Measurements from ENCODE around the gene PXT1.
"Not testable (repeated sequence)": the region's sequence is repeated elsewhere in the genome, so short reads cannot be mapped to it uniquely, and the experiment has no call there.

The PXT1 gene

DNA sequence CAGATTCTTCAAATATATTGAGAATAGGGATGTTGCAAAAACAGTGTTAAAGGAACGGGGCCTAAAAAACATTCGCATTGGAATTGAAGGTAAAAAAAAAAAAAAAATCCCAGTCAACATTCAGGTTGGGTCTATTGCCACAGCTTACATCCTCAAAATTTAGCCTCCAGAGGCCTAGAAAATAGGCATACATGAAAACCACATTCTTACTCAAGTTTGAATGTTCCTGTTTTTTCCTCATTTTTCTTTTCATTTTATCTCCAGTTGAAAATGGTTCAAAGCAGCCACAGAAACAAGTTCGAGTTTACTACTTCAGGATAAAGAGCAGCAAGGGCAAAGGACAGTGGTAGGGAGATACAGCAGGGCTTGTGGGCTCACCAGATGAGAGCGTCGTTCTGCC is 42.1 kb upstream of the PXT1 start:
- TF ChIP-seq, protein P1, sequence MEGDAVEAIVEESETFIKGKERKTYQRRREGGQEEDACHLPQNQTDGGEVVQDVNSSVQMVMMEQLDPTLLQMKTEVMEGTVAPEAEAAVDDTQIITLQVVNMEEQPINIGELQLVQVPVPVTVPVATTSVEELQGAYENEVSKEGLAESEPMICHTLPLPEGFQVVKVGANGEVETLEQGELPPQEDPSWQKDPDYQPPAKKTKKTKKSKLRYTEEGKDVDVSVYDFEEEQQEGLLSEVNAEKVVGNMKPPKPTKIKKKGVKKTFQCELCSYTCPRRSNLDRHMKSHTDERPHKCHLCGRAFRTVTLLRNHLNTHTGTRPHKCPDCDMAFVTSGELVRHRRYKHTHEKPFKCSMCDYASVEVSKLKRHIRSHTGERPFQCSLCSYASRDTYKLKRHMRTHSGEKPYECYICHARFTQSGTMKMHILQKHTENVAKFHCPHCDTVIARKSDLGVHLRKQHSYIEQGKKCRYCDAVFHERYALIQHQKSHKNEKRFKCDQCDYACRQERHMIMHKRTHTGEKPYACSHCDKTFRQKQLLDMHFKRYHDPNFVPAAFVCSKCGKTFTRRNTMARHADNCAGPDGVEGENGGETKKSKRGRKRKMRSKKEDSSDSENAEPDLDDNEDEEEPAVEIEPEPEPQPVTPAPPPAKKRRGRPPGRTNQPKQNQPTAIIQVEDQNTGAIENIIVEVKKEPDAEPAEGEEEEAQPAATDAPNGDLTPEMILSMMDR (IDR thresholded peaks at IDR 0.05; ENCODE audit: borderline replicate concordance, control extremely low read depth, extremely low read depth, insufficient read depth, missing control alignments) = no peak
- in situ Hi-C loops (cut with MboI; ENCODE audit: low sequenced_read_pairs, unreplicated experiment) = no loop called here
- no peak for DNase-seq (ENCODE audit: low spot score)

DNA sequence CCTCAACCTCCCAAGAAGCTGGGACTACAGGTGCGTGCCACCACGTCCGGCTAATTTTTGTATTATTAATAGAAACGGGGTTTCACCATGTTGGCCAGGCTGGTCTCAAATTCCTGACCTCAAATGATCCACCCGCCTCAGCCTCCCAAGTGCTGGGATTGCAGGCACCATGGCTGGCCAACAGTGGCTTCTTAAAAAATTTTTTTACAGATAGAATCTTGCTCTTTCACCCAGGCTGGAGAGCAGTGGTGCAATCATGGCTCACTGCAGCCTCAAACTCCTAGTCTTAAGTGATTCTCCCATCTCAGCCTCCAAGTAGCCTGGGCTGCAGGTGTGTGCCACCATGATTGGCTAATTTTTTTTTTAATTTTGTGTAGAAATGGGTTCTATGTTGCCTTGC is 40.7 kb upstream of the PXT1 start:
- DNase-seq (ENCODE audit: low spot score); in situ Hi-C loops (cut with MboI; ENCODE audit: low sequenced_read_pairs, unreplicated experiment): not testable (repeated sequence)

GRCh38 chr6:36479256-36479655 is 36.6 kb upstream of the PXT1 start:
- in situ Hi-C loops (cut with MboI; ENCODE audit: low sequenced_read_pairs, unreplicated experiment) = no loop called here

GRCh38 chr6:36478051-36478526 is 35.4 kb upstream of the PXT1 start:
- TF ChIP-seq, protein P1 (IDR thresholded peaks at IDR 0.05; ENCODE audit: borderline replicate concordance, control extremely low read depth, extremely low read depth, insufficient read depth, missing control alignments) = no peak
- DNase-seq (ENCODE audit: low spot score) = no peak
- in situ Hi-C loops (cut with MboI; ENCODE audit: low sequenced_read_pairs, unreplicated experiment) = no loop called here

More at GRCh38 chr6:36479256-36479655, 36.6 kb upstream of the PXT1 start:
- no peak for DNase-seq (ENCODE audit: low spot score)
- TF ChIP-seq, protein P1 (IDR thresholded peaks at IDR 0.05; ENCODE audit: borderline replicate concordance, control extremely low read depth, extremely low read depth, insufficient read depth, missing control alignments) = no peak

- in situ Hi-C loops (cut with MboI; ENCODE audit: low sequenced_read_pairs, unreplicated experiment) = no loop called here
- TF ChIP-seq, protein P1 (IDR thresholded peaks at IDR 0.05; ENCODE audit: borderline replicate concordance, control extremely low read depth, extremely low read depth, insufficient read depth, missing control alignments) = no peak
- no peak for DNase-seq (ENCODE audit: low spot score)
Observed at GRCh38 chr6:36469946-36470345, 27.3 kb upstream of the PXT1 start.

DNA sequence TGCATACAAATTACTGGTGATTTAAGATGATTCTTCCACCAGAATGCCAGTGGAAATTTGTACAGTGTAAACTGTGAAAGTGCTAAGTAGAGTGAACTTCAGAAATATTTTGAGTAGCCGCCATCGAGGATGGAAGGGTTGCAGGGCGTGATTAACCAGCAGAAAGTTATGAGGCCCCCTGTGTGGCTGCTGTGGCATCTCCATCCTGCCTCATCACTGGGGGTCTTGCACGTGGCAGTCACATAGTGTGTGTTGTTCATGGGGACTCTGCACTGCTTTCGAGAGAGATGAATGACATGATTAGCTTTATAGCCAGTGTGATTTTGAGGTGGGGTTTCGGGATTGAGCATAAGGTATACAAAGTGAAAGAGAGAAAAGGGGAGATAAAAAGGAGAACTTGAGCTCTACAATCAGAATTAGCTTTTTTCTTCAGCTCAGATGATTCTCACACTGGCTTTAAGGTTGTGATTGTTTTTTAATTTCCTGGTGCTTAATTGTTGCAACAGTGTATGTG is 26.6 kb upstream of the PXT1 start:
- TF ChIP-seq, protein P1 (IDR thresholded peaks at IDR 0.05; ENCODE audit: borderline replicate concordance, control extremely low read depth, extremely low read depth, insufficient read depth, missing control alignments) = no peak
- in situ Hi-C loops (cut with MboI; ENCODE audit: low sequenced_read_pairs, unreplicated experiment) = no loop called here

GRCh38 chr6:36467625-36468024 is 25.0 kb upstream of the PXT1 start:
- in situ Hi-C loops (cut with MboI; ENCODE audit: low sequenced_read_pairs, unreplicated experiment) = no loop called here
- TF ChIP-seq, protein P1 (IDR thresholded peaks at IDR 0.05; ENCODE audit: borderline replicate concordance, control extremely low read depth, extremely low read depth, insufficient read depth, missing control alignments) = no peak
- no peak for DNase-seq (ENCODE audit: low spot score)

More for the DNA sequence above, 26.6 kb upstream of the PXT1 start:
- no peak for DNase-seq (ENCODE audit: low spot score)

All from GM13976 (cell line).